GM12864 (cell line): Measurements from ENCODE around the gene SH3BGRL.

Experiments used
- DNase-seq: peaks from one replicate; pipeline ENCODE4 v3.0.0-alpha.2; 2011; ENCODE audit warnings: low read depth
- H3K4me3 ChIP-seq: 2 replicates; pipeline ENCODE4 v1.5.1; 2011; ENCODE audit warnings: mild to moderate bottlenecking, low read depth, low read length, control low read depth
- CTCF ChIP-seq: IDR thresholded peaks from 2 replicates; pipeline ENCODE4 v1.5.1; 2011; ENCODE audit warnings: low read depth, mild to moderate bottlenecking, moderate library complexity, low read length, control low read depth, inconsistent platforms; ENCODE audit errors: missing control alignments

Gene SH3BGRL

GRCh38 chrX:81231476-81231875, 29.6 kb downstream of the SH3BGRL start:
- no peak overlapping the region for H3K4me3 ChIP-seq
- no peak for DNase-seq
- no peak for TF ChIP-seq CTCF

GRCh38 chrX:81232218-81232617, 30.3 kb downstream of the SH3BGRL start:
- DNase-seq, result no peak
- no peak overlapping the region for H3K4me3 ChIP-seq
- TF ChIP-seq CTCF, result no peak

GRCh38 chrX:81237516-81237915, 35.6 kb downstream of the SH3BGRL start:
- no peak for TF ChIP-seq CTCF

GRCh38 chrX:81238166-81238565, 36.3 kb downstream of the SH3BGRL start:
- DNase-seq, result no peak
- no peak overlapping the region for H3K4me3 ChIP-seq
- TF ChIP-seq CTCF, result no peak

More at GRCh38 chrX:81237516-81237915, 35.6 kb downstream of the SH3BGRL start:
- DNase-seq, result no peak
- no peak overlapping the region for H3K4me3 ChIP-seq

- no peak for DNase-seq
- H3K4me3 ChIP-seq, result no peak overlapping the region
- TF ChIP-seq CTCF, result no peak
These were observed 38.9 kb downstream of the SH3BGRL start for GRCh38 chrX:81240701-81241331.

GRCh38 chrX:81241753-81242152, 39.9 kb downstream of the SH3BGRL start:
- no peak for TF ChIP-seq CTCF
- H3K4me3 ChIP-seq, result no peak overlapping the region
- DNase-seq, result no peak

GRCh38 chrX:81255876-81256275, 54.0 kb downstream of the SH3BGRL start:
- no peak for TF ChIP-seq CTCF

More at GRCh38 chrX:81255876-81256275, 54.0 kb downstream of the SH3BGRL start:
- no peak overlapping the region for H3K4me3 ChIP-seq
- DNase-seq, result no peak
